Stimulated activated CD8-positive, alpha-beta memory T cell treated with anti-CD3 and anti-CD28 coated beads, Interleukin-12 subunit alpha, Interleukin-12 subunit beta, amount 100 ng/mL, for 1 hour (primary cell): Measurements from ENCODE around the gene ZNRF3.

Experiments used
- DNase-seq: peaks from one replicate; pipeline ENCODE4 v3.0.0-alpha.2; 2020; ENCODE audit warnings: low read depth

ZNRF3 gene

DNA sequence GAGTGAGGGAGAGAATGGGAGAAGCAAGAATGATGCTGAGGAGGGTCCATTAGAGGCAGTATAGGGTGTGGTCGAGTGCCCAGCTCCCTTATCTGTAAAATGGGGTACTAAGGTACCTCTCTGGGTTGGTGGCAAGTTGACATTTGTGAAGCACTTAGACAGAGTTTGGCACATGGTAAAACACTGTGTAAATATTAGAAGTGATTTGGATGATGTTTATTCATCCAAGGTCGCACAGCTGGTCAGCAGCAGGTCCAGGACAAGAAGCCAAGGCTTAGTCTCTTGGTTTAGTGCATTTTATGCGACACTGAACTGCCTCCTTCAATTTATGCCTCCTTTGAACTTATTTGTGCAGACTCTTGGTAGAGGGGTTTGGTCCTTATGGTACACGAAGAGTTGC is 208.9 kb downstream of the ZNRF3 start:
- DNase-seq = no peak

DNA sequence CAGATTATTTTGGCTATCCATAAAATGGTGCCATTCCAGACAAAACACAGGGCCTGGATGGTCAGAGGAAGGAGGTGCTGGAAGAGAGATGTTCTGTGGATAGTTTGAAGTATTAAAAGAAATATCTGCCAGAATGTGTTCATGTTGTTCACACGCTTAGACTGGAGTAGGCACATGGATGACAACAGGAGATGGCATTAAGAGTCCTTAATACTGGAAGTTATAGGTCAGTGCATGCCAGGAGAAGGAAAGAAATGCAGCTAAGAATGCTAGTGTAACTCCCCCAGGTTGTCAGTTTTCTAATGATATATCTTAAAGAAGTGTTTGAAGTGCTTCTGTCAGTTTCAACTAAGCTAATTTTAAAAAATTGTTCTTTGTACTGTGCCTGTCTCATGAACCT is 209.7 kb downstream of the ZNRF3 start:
- no peak for DNase-seq

DNA sequence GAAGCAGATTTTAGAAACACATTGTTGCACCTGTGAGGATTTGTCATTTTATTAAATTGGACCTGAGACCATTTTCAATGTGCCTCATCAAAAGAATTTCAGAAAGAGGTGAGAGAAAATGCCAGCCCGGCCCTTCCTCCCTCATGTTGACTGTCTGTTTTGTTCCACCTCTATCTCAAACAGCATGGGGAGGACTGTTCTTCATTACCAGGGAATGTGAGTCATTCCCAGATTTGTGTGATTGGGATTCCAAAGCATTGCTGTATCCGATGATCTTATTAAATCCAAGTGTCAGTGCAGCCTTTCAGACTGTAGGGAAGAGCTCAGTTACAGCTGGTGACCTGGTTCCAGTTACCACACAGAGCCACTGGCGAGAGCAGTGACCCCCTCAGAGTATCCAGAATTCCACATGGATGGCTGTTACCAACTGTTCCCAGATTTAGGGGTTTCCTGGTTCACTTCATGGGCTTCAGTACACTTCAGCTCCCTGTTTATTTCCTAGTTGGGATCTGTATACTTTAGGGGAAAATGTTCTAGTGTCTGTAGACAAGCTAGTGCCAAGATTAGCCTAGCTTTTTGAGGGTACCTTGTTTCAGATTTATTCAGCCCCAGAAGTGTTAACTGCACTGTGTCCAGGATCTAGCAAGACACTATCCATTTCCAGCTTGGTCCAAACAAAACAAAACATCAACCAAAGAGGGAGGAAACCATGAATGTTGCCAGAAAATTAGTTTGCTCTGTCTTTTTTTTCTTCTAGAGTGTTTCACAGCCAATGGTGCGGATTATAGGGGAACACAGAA is 210.3 kb downstream of the ZNRF3 start:
- no peak for DNase-seq

DNA sequence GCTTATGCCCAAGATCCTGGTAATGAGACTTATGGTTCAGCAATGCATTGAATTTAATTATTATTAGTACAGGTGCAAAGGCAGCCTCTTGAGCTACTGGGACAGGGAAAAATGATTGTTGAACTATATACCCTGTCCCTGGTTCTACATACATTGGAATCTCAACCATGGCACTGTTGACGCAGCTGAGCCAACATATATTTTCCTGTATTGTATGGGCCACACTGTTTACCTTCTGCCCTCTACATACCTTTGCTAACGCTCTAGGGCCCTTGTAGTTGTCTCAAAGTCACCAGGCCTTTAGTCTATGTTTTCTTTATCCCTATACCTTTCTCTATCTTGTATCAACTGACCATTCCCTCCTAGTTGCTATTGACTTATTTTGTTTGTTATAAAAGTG is 212.1 kb downstream of the ZNRF3 start:
- DNase-seq = no peak

DNA sequence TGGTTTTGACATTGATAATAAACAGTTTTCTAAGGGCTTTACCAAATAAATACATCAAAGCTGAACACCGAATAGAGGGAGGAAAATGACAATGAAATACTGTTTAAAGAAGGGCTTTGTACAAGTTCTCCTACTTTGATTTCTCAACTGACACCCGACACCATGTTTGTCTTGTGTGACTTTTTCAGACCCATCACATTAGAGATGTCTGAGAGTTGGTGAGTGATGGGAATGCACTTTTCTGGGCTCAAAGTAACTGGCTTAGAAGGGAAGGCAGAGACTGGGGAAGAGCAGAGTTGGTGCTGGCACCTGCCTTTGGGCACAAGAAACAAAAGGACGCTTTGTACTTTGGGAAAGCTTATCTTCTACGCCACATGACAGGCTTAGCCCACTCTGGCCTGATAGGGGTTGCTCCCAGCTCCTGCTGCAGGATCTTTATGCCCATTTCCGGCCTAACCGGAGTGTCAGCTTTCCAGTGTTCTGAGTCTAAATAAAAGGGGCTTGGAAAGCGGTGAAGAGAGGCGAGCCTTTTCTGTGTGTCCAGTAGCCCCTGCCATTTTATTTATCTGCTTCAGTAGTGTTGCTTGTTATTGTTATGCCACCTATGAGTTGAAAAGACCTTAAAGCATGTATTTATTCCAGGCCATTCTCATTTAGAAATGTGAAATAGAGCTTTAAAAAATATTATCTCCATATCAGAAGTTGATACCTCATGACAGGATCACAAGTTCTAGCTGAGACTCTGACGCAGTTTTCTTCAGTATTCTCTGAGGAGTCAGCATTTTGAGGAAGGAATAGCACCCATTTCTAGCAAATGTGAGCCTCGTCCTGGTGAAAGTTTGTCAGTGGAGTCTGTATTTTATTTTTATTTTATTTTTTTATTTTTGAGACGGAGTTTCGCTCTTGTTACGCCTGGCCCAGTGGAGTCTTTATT is 213.6 kb downstream of the ZNRF3 start:
- no peak for DNase-seq

DNA sequence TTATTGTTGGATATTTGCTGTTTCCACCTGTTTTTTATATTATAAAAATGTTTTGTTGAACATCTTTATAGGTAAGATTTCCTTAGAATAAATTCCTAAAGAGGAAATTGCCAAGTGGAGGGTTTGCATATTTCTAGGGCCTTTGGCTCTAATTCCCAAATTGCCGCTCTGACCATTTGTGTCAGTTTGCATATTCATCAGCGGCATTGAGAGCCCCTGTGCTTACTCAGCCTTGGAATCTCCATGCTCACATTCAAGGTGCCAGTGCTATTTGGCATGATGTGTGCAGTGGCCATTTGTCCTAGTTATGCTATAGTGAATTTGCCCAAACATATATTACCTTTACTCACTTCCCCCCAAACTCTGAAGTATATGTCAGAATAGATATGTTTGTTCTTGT is 214.9 kb downstream of the ZNRF3 start:
- DNase-seq = no peak

DNA sequence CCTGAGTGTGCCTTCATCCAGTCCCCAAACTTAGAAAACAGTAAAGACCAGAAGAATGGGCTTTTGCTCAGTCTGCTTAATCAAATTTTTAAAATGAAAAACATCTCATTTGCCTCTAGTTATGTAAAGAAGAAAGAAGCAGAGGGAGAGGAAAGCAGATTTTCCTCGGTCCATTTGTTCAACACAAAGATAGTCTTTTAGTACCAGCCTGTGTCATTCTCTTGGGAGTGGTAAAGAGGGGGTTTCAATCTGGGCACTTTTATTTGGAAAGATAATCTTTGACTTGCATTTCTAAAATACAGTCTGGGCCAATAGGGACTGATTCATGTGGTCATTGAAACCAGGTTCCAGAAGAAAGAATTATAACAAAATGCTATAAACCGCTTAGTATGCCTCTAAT is 218.9 kb downstream of the ZNRF3 start:
- no peak for DNase-seq

DNA sequence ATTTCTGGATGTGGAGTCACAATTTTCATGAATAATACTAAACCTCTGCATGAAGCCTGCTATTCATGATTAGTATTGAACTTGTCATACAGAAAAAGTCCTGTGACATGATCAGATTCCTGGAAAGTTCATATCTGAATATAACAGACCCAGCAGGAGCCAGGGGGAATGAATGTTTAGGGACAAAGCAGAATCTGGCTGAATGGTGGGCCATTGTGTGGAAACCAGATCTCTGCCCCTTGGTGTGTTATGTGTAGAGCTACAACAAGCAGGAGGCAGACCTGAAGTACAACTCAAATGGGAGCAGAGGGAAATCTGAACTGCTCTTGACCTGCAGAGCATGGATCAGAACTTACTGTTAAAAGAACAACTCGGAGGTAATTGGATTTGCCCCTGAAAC is 219.7 kb downstream of the ZNRF3 start:
- no peak for DNase-seq

DNA sequence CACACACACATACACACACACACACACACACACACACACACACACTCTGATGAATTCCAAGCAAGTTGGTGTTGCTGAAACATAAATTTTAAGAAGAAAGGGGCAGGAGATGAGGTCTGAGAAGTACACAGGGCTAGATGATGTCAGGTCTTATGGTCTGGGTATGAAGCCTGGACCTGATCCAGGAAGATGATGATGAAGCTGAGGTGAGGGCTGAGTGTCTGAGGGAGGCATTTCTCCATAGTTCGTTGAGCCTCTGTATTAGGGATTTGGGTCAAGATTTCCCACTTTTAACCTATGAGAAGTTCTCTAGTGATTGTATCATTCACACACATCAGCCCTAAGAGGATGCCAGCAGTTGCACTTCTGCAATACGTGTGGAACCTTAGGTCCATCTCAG is 222.1 kb downstream of the ZNRF3 start:
- no peak for DNase-seq

DNA sequence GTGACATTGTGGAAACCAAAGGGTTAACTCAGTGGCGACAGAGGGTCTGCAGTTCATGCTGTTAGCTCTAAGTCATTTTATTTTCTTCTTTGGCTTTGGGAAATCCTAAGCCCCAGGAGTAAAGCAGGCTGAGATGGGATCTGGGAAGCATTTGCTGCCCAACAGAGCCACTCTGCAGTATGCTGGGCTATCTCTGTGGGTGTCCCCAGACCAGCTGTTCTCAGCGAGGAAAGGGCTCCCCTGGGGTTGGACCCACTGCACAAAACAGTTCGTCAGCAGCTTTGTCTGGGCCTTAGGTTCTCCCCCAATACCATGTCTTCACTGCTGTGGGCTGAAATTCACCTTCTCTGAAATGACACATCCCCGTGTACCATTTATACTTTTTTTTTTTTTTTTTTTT is 223.5 kb downstream of the ZNRF3 start:
- no peak for DNase-seq
